IMR-90 (cell line): Measurements from ENCODE around the gene SMTNL1. TPM values are rescaled to one million over a fixed set of nuclear protein-coding genes. Genes with fewer than 3 reads are reported as not detected.

Source experiments
- ATAC-seq: fragments of 200-7000 bp; cut with Tn5 transposase; 2 replicates; pipeline ENCODE4 v1.9.1; 2020; ENCODE audit warnings: low read depth, mild to moderate bottlenecking, moderate library complexity
- BruUV-seq: library from RNA; stranded (reverse); fragments of 400-500 nt; replicated peaks from 2 replicates; lab custom pipeline; 2021; lab: Mats Ljungman, UMichigan
- CTCF ChIA-PET: fragments of 300-600 bp; formaldehyde crosslinking; extraction: SDS; loops from one replicate; lab custom pipeline; 2021; ENCODE audit warnings: antibody characterized with exemption; lab: Yijun Ruan, JAX
- POLR2A ChIA-PET: fragments of 300-600 bp; sonication (Branson Sonifier 250); formaldehyde crosslinking; loops from one replicate; lab custom pipeline; 2022; ENCODE audit warnings: antibody characterized with exemption; ENCODE audit not compliant: unreplicated experiment; lab: Charles Lee
- DNase-seq: peaks from one replicate; pipeline ENCODE4 v3.0.0; 2013
- H2AFZ ChIP-seq: replicated peaks from 2 replicates; pipeline ENCODE3; 2013; ENCODE audit warnings: low read length, mild to moderate bottlenecking; ENCODE audit not compliant: poor library complexity
- H2AK5ac ChIP-seq: 2 replicates; pipeline ENCODE4 v1.6.1; 2013; ENCODE audit warnings: low read depth, low read length, inconsistent platforms
- H2AK9ac ChIP-seq: replicated peaks from 2 replicates; pipeline ENCODE3; 2013; ENCODE audit warnings: mild to moderate bottlenecking, low read depth, low read length, moderate library complexity; ENCODE audit not compliant: poor library complexity
- H2BK120ac ChIP-seq: 2 replicates; pipeline ENCODE4 v1.6.1; 2013; ENCODE audit warnings: low read depth, low read length, inconsistent platforms
- H2BK15ac ChIP-seq: 3 replicates; pipeline ENCODE4 v1.6.1; 2013; ENCODE audit warnings: low read depth, low read length, inconsistent platforms
- H2BK20ac ChIP-seq: 2 replicates; pipeline ENCODE4 v1.6.1; 2013; ENCODE audit warnings: low read depth, mild to moderate bottlenecking, inconsistent platforms, low read length, moderate library complexity
- H2BK5ac ChIP-seq: 2 replicates; pipeline ENCODE4 v1.6.1; 2013; ENCODE audit warnings: mild to moderate bottlenecking, low read depth, low read length, inconsistent platforms; ENCODE audit not compliant: poor library complexity, severe bottlenecking
- H3K14ac ChIP-seq: replicated peaks from 2 replicates; pipeline ENCODE4 v1.6.1; 2013; ENCODE audit warnings: low read depth, low read length, inconsistent platforms
- H3K18ac ChIP-seq: 2 replicates; pipeline ENCODE4 v1.6.1; 2013; ENCODE audit warnings: low read depth, low read length, control low read depth
- H3K23ac ChIP-seq: 2 replicates; pipeline ENCODE4 v1.6.1; 2013; ENCODE audit warnings: low read depth, low read length, inconsistent platforms
- H3K27ac ChIP-seq: 2 replicates; pipeline ENCODE4 v1.5.1; 2013; ENCODE audit warnings: mild to moderate bottlenecking, control low read depth, low read length; ENCODE audit not compliant: insufficient read depth
- H3K27me3 ChIP-seq: 2 replicates; pipeline ENCODE4 v1.6.1; 2013; ENCODE audit warnings: low read length; ENCODE audit not compliant: control insufficient read depth, insufficient read depth
- H3K36me3 ChIP-seq: 2 replicates; pipeline ENCODE4 v1.6.1; 2013; ENCODE audit warnings: low read length, mixed read lengths; ENCODE audit not compliant: control insufficient read depth, insufficient read depth
- H3K4ac ChIP-seq: 2 replicates; pipeline ENCODE4 v1.6.1; 2013; ENCODE audit warnings: low read depth, low read length, inconsistent platforms
- H3K4me1 ChIP-seq: 2 replicates; pipeline ENCODE4 v1.6.1; 2013; ENCODE audit warnings: low read length, mixed read lengths; ENCODE audit not compliant: control insufficient read depth, insufficient read depth
- H3K4me2 ChIP-seq: 2 replicates; pipeline ENCODE4 v1.6.1; 2013; ENCODE audit warnings: low read depth, mild to moderate bottlenecking, control low read depth, low read length, moderate library complexity
- H3K4me3 ChIP-seq: 2 replicates; pipeline ENCODE4 v1.5.1; 2013; ENCODE audit warnings: low read depth, mild to moderate bottlenecking, control low read depth, low read length, moderate library complexity; ENCODE audit not compliant: insufficient read depth
- H3K56ac ChIP-seq: 2 replicates; pipeline ENCODE4 v1.6.1; 2013; ENCODE audit warnings: low read length, inconsistent platforms; ENCODE audit not compliant: insufficient read depth; ENCODE audit errors: extremely low read depth
- H3K79me1 ChIP-seq, 2 experiments: 2 replicates each; pipeline ENCODE4 v1.6.1; 2013; ENCODE audit warnings: low read length in 2 of 2, inconsistent platforms in 1 of 2, low read depth in 1 of 2
- H3K9ac ChIP-seq: 2 replicates; pipeline ENCODE4 v1.6.1; 2013; ENCODE audit warnings: low read depth, low read length, control low read depth
- H3K9me1 ChIP-seq: 2 replicates; pipeline ENCODE4 v1.6.1; 2013; ENCODE audit warnings: low read length, inconsistent platforms; ENCODE audit not compliant: insufficient read depth
- H3K9me3 ChIP-seq: 2 replicates; pipeline ENCODE4 v1.6.1; 2013; ENCODE audit warnings: low read length; ENCODE audit not compliant: control insufficient read depth, insufficient read depth
- H4K20me1 ChIP-seq: 2 replicates; pipeline ENCODE4 v1.6.1; 2013; ENCODE audit warnings: low read length, inconsistent platforms; ENCODE audit not compliant: insufficient read depth
- H4K5ac ChIP-seq: 2 replicates; pipeline ENCODE4 v1.6.1; 2013; ENCODE audit warnings: mild to moderate bottlenecking, low read depth, low read length, control low read depth
- H4K8ac ChIP-seq, 2 experiments: 2 replicates each; pipeline ENCODE4 v1.6.1; 2013; ENCODE audit warnings: low read depth in 2 of 2, low read length in 2 of 2, control low read depth in 1 of 2, inconsistent platforms in 1 of 2
- H4K91ac ChIP-seq: 2 replicates; pipeline ENCODE4 v1.6.1; 2013; ENCODE audit warnings: low read depth, low read length, inconsistent platforms; ENCODE audit not compliant: insufficient read depth
- BHLHE40 ChIP-seq: fragments of 150-350 bp; IDR thresholded peaks from 2 replicates; pipeline ENCODE4 v1.6.1; 2016; ENCODE audit warnings: mild to moderate bottlenecking, low read depth, low read length
- CEBPB ChIP-seq: IDR thresholded peaks from 2 replicates; pipeline ENCODE4 v1.6.1; 2012; ENCODE audit warnings: low read depth, low read length, improper control_type of control experiment
- CHD1 ChIP-seq: IDR thresholded peaks from 2 replicates; pipeline ENCODE4 v1.6.1; 2012; ENCODE audit warnings: low read depth, low read length, improper control_type of control experiment
- FOS ChIP-seq: fragments of 150-350 bp; IDR thresholded peaks from 2 replicates; pipeline ENCODE4 v1.6.1; 2016; ENCODE audit warnings: low read depth, low read length
- MAFK ChIP-seq: IDR thresholded peaks from 2 replicates; pipeline ENCODE4 v1.6.1; 2012; ENCODE audit warnings: low read depth, low read length, improper control_type of control experiment
- MAZ ChIP-seq: IDR thresholded peaks from 2 replicates; pipeline ENCODE4 v1.6.1; 2012; ENCODE audit warnings: low read depth, mild to moderate bottlenecking, low read length, improper control_type of control experiment, moderate library complexity, borderline replicate concordance
- MXI1 ChIP-seq: IDR thresholded peaks from 2 replicates; pipeline ENCODE4 v1.6.1; 2012; ENCODE audit warnings: low read depth, mild to moderate bottlenecking, low read length, moderate library complexity, borderline replicate concordance
- NFE2L2 ChIP-seq: fragments of 150-350 bp; IDR thresholded peaks from 2 replicates; pipeline ENCODE4 v1.6.1; 2016; ENCODE audit warnings: low read depth, mild to moderate bottlenecking, low read length
- POLR2A ChIP-seq: IDR thresholded peaks from 2 replicates; pipeline ENCODE4 v1.6.1; 2012; ENCODE audit warnings: mild to moderate bottlenecking, low read depth, low read length
- RAD21 ChIP-seq: IDR thresholded peaks from 2 replicates; pipeline ENCODE4 v1.6.1; 2012; ENCODE audit warnings: low read length, improper control_type of control experiment
- RCOR1 ChIP-seq: IDR thresholded peaks from 2 replicates; pipeline ENCODE4 v1.6.1; 2012; ENCODE audit warnings: mild to moderate bottlenecking, low read length, improper control_type of control experiment; ENCODE audit not compliant: insufficient replicate concordance
- RFX5 ChIP-seq: IDR thresholded peaks from 2 replicates; pipeline ENCODE4 v1.8.0; 2012; ENCODE audit warnings: low read depth, mild to moderate bottlenecking, low read length, moderate library complexity
- SMC3 ChIP-seq: fragments of 150-350 bp; IDR thresholded peaks from 2 replicates; pipeline ENCODE4 v1.6.1; 2016; ENCODE audit warnings: low read depth, mild to moderate bottlenecking, antibody characterized with exemption, low read length, moderate library complexity
- WGBS, 2 experiments: methylation state at CpG; one replicate each; pipeline versions ENCODE4 v1.1.5 to v1.1.7; 2013; ENCODE audit warnings: missing lambda C conversion rate in 2 of 2; ENCODE audit not compliant: insufficient read length in 1 of 2; ENCODE audit errors: extremely low coverage in 2 of 2; 5-methylcytosine and 5-hydroxymethylcytosine counted together
- dilution Hi-C: fragments of 300-500 bp; cut with HindIII; formaldehyde crosslinking; loops from one replicate; pipeline ENCODE4 v1.14.3; 2018; ENCODE audit warnings: low sequenced_read_pairs; ENCODE audit not compliant: unreplicated experiment
- in situ Hi-C: fragments of 300-500 bp; cut with MboI; formaldehyde crosslinking; loops from 3 replicates; pipeline ENCODE4 v1.14.3; 2019; ENCODE audit warnings: low sequenced_read_pairs, inconsistent platforms, mixed read lengths
- intact Hi-C: fragments of 100-400 bp; cut with micrococcal nuclease; formaldehyde crosslinking; loops from 2 replicates; pipeline ENCODE4 v1.10.0; 2022
- polyA plus RNA-seq, 3 experiments: library from polyadenylated mRNA; depleted of rRNA; stranded (reverse); fragments of >200 nt; gene quantifications; 2 replicates each; pipeline ENCODE4 v1.2.3, GENCODE V29; 2012; ENCODE audit warnings: low replicate concordance in 1 of 3
- total RNA-seq: library from RNA; depleted of rRNA; stranded (reverse); fragments of >200 nt; gene quantifications from 2 replicates; pipeline ENCODE4 v1.2.3, GENCODE V29; 2012
- TF ChIP-seq, protein P1 (sequence below): fragments of 150-350 bp; IDR thresholded peaks from 2 replicates; pipeline ENCODE4 v1.6.1; 2017; ENCODE audit warnings: mild to moderate bottlenecking, antibody characterized with exemption, low read length, low read depth
- TF ChIP-seq, protein P2 (sequence below): fragments of 150-350 bp; IDR thresholded peaks from 2 replicates; pipeline ENCODE4 v1.6.1; 2016; ENCODE audit warnings: low read depth, mild to moderate bottlenecking, low read length, moderate library complexity, borderline replicate concordance
- TF ChIP-seq, protein P3 (sequence below): conservative IDR thresholded peaks from 2 replicates; pipeline ENCODE4 v1.5.1; 2012; ENCODE audit warnings: mild to moderate bottlenecking, low read depth, low read length, improper control_type of control experiment

The SMTNL1 gene
- total and polyA plus RNA-seq, 2 of the 4 experiments (the other 2 are of a cell fraction), result not detected

DNA sequence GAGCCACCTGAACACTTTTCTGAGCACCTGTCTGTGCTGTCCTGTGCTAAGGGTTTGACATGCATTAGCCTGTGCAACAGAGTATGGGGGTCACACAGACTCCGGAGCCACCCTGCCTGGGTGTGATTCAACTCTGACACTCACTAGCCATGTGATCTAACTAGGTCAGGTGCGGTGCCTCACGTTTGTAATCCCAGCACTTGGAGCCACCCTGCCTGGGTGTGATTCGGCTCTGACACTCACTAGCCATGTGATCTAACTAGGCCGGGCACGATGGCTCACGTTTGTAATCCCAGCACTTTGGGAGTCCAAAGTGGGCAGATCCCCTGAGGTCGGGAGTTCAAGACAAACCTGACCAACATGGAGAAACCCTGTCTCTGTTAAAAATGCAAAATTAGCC, 18.6 kb downstream of the SMTNL1 start:
- no peak overlapping the region for H3K9ac ChIP-seq
- H3K18ac ChIP-seq, result no peak overlapping the region
- H2BK20ac ChIP-seq, result no peak overlapping the region
- H4K5ac ChIP-seq, result no peak overlapping the region
- no peaks in the 10 kb centered on the region for H3K9me1 ChIP-seq
- H3K56ac ChIP-seq, result no peak overlapping the region
- no peaks in the 10 kb centered on the region for H3K27me3 ChIP-seq
- H3K4ac ChIP-seq, result no peak overlapping the region
- no peak overlapping the region for H4K91ac ChIP-seq
- H3K9me3 ChIP-seq, result no peaks in the 10 kb centered on the region
- no peak overlapping the region for H3K27ac ChIP-seq
- no peak overlapping the region for H2AK5ac ChIP-seq
- no peak overlapping the region for H2BK120ac ChIP-seq
- BruUV-seq, result no TSS peak
- 89% methylated on average over 7 of the region's 8 CpGs; no CpG with 5 or more reads in 1 of the 2 experiments for WGBS, 2 experiments
- ATAC-seq (no peak), DNase-seq (no peak)
- no peak for TF ChIP-seq SMC3
- TF ChIP-seq MAFK, result no peak
- TF ChIP-seq POLR2A, result no peak
- no peak for TF ChIP-seq NFE2L2
- no peak for TF ChIP-seq RAD21
- TF ChIP-seq, protein P1, sequence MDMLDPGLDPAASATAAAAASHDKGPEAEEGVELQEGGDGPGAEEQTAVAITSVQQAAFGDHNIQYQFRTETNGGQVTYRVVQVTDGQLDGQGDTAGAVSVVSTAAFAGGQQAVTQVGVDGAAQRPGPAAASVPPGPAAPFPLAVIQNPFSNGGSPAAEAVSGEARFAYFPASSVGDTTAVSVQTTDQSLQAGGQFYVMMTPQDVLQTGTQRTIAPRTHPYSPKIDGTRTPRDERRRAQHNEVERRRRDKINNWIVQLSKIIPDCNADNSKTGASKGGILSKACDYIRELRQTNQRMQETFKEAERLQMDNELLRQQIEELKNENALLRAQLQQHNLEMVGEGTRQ, result no peak
- TF ChIP-seq, protein P2, sequence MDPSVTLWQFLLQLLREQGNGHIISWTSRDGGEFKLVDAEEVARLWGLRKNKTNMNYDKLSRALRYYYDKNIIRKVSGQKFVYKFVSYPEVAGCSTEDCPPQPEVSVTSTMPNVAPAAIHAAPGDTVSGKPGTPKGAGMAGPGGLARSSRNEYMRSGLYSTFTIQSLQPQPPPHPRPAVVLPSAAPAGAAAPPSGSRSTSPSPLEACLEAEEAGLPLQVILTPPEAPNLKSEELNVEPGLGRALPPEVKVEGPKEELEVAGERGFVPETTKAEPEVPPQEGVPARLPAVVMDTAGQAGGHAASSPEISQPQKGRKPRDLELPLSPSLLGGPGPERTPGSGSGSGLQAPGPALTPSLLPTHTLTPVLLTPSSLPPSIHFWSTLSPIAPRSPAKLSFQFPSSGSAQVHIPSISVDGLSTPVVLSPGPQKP, result no peak
- TF ChIP-seq BHLHE40, result no peak
- no peak for TF ChIP-seq RFX5
- no peak for TF ChIP-seq CEBPB
- TF ChIP-seq CHD1, result no peak
- TF ChIP-seq FOS, result no peak
- TF ChIP-seq MAZ, result no peak
- TF ChIP-seq MXI1, result no peak
- TF ChIP-seq, protein P3, sequence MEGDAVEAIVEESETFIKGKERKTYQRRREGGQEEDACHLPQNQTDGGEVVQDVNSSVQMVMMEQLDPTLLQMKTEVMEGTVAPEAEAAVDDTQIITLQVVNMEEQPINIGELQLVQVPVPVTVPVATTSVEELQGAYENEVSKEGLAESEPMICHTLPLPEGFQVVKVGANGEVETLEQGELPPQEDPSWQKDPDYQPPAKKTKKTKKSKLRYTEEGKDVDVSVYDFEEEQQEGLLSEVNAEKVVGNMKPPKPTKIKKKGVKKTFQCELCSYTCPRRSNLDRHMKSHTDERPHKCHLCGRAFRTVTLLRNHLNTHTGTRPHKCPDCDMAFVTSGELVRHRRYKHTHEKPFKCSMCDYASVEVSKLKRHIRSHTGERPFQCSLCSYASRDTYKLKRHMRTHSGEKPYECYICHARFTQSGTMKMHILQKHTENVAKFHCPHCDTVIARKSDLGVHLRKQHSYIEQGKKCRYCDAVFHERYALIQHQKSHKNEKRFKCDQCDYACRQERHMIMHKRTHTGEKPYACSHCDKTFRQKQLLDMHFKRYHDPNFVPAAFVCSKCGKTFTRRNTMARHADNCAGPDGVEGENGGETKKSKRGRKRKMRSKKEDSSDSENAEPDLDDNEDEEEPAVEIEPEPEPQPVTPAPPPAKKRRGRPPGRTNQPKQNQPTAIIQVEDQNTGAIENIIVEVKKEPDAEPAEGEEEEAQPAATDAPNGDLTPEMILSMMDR, result no peak
- no peak for TF ChIP-seq RCOR1
- H3K79me1 ChIP-seq, result no peaks in the 10 kb centered on the region
- intact Hi-C loops, result no loop called here
- no peaks in the 10 kb centered on the region for H3K4me1 ChIP-seq
- H2AK9ac ChIP-seq, result no peak overlapping the region
- no peak overlapping the region for H3K4me2 ChIP-seq
- no peak overlapping the region for H4K8ac ChIP-seq
- no peak overlapping the region for H2BK5ac ChIP-seq
- CTCF ChIA-PET, result no interaction called here
- no peak overlapping the region for H2AFZ ChIP-seq
- peaks cover 48% of the 10 kb centered on the region for H3K36me3 ChIP-seq
- no peak overlapping the region for H2BK15ac ChIP-seq
- in situ Hi-C loops, result no loop called here
- POLR2A ChIA-PET, result no interaction called here
- no peak overlapping the region for H3K4me3 ChIP-seq
- dilution Hi-C loops, result no loop called here
- H3K14ac ChIP-seq, result no peak overlapping the region
- no peaks in the 10 kb centered on the region for H4K20me1 ChIP-seq
- H3K23ac ChIP-seq, result no peak overlapping the region
